Measurements from ENCODE around the gene MAP2K3. TPM values are rescaled to one million over a fixed set of nuclear protein-coding genes. Genes with fewer than 3 reads are reported as not detected.

Gene MAP2K3
- total RNA-seq, 1 experiment from 2014 or later, result 39.7 TPM

DNA sequence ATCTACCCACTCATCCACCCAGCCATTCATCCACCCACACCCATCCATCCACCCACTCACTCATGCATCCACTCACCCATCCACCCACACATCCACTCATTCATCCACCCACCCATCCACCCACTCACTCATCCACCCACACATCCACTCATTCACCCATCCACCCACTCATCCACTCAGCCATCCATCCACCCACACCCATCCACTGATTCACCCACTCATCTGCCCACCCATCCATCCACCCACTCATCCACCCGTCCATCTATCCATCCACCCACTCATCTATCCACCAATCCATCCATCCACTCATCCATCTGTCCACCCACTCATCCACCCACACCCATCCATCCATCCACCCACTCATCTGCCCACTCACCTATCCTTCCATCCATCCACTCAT lies 48.6 kb upstream of the MAP2K3 start:
- CTCF ChIA-PET, result no interaction called here
- POLR2A ChIA-PET, result no interaction called here
- TF ChIP-seq JUN (CRISPR knock-in tag; IDR thresholded peaks at IDR 0.05) (no peak), ETV6 (CRISPR knock-in tag; IDR thresholded peaks at IDR 0.05) (no peak), ZNF121 (CRISPR knock-in tag; IDR thresholded peaks at IDR 0.05) (no peak), HMGXB4 (CRISPR knock-in tag; IDR thresholded peaks at IDR 0.05) (no peak), ZNF671 (CRISPR knock-in tag; IDR thresholded peaks at IDR 0.05) (no peak)
- Mint-ChIP-seq H3K4me3 (no peak overlapping the region), H3K4me1 (peaks cover 18% of the 10 kb centered on the region), H3K9me3 (peaks cover 11% of the 10 kb centered on the region), H3K36me3 (peaks cover 5% of the 10 kb centered on the region; the same call in 1 of the 2 replicates), H3K27ac (no peak overlapping the region), H3K27me3 (ENCODE audit: low read depth) (peaks cover 8% of the 10 kb centered on the region; the same call in 1 of the 2 replicates)
- DNase-seq (ENCODE audit: low spot score), result no peak
- no peak for ATAC-seq

DNA sequence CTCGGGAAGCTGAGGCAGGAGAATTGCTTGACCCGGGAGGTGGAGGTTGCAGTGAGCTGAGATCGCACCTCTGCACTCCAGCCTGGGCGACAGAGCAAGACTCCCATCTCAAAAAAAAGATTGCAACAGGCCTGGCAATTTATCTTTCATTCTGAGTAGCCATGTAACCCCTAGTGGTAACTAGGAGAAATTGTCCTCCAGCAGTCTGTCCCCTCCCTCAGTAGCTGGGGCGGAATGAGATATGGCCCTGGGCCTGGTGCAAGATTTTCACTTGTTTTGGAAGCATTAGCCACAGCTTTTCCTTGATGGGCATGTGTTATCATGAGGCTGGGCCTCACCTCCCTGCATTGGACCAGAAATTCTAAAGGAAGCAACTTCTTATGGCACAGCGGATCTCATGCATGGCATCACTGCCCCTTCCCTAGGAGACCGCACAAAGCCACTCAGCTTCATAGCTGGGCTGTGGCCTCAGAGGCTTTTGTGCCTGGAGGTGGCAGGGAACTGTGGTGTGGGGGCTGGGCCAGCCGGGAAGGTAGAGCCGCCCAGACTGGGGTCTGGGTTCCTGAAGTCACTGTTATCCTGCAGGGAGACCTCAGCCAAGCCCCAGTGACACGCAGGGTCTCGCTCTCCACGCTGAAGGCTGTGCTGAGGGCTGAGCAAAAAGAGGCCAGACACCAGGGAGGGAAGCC lies 44.7 kb upstream of the MAP2K3 start:
- Mint-ChIP-seq H3K36me3 (no peaks in the 10 kb centered on the region), H3K27me3 (ENCODE audit: low read depth) (peaks cover 4% of the 10 kb centered on the region; the same call in 1 of the 2 replicates), H3K27ac (peak overlapping the region; percentile 70; the same call in 1 of the 2 replicates), H3K4me3 (no peak overlapping the region), H3K4me1 (peaks cover 26% of the 10 kb centered on the region), H3K9me3 (no peaks in the 10 kb centered on the region)
- peak; percentile 31 for DNase-seq (ENCODE audit: low spot score)
- ATAC-seq, result peak; percentile 77
- TF ChIP-seq HMGA2 (CRISPR knock-in tag; IDR thresholded peaks at IDR 0.05) (no peak), NR1H2 (CRISPR knock-in tag; IDR thresholded peaks at IDR 0.05) (no peak), KAT7 (CRISPR knock-in tag; IDR thresholded peaks at IDR 0.05; ENCODE audit: borderline replicate concordance) (no peak), ZNF416 (CRISPR knock-in tag; IDR thresholded peaks at IDR 0.05) (no peak), ZNF121 (CRISPR knock-in tag; IDR thresholded peaks at IDR 0.05) (peak; percentile 92; the same call in 1 of the 2 replicates), FOXP1 (CRISPR knock-in tag; IDR thresholded peaks at IDR 0.05; ENCODE audit: borderline replicate concordance) (0 out of 2 replicates have a peak, but pooled peaks have one; percentile 9), CTCF (IDR thresholded peaks at IDR 0.05) (peak; percentile 36)
- TF ChIP-seq, protein P1, sequence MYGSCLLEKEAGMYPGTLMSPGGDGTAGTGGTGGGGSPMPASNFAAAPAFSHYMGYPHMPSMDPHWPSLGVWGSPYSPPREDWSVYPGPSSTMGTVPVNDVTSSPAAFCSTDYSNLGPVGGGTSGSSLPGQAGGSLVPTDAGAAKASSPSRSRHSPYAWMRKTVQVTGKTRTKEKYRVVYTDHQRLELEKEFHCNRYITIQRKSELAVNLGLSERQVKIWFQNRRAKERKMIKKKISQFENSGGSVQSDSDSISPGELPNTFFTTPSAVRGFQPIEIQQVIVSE (CRISPR knock-in tag; IDR thresholded peaks at IDR 0.05; ENCODE audit: borderline replicate concordance), result no peak
- CTCF ChIA-PET, result interaction anchor here (0.6 to 2.5 kb wide), 30 partner anchors 9 to 273 kb away, joined by 3 to 19 read pairs (median 4); partner anchors contain the start of genes DHRS7B, TMEM11 and USP22
- POLR2A ChIA-PET, result interaction anchor here (0.9 kb wide), 1 partner anchor 14 kb away, joined by 3 read pairs; the partner anchor contains the start of gene NATD1

- Mint-ChIP-seq H3K4me3 (no peak overlapping the region), H3K4me1 (peaks cover 26% of the 10 kb centered on the region), H3K27ac (peak overlapping the region; percentile 70), H3K36me3 (no peaks in the 10 kb centered on the region), H3K9me3 (no peaks in the 10 kb centered on the region), H3K27me3 (ENCODE audit: low read depth) (no peaks in the 10 kb centered on the region; the same call in 1 of the 2 replicates)
- ChIA-PET CTCF (interaction anchor here (0.6 to 2.5 kb wide), 30 partner anchors 9 to 272 kb away, joined by 3 to 19 read pairs (median 4); partner anchors contain the start of genes DHRS7B, TMEM11 and USP22), POLR2A (interaction anchor here (0.9 kb wide), 1 partner anchor 13 kb away, joined by 3 read pairs; the partner anchor contains the start of gene NATD1)
- peak; percentile 20 for ATAC-seq
- DNase-seq (ENCODE audit: low spot score), result peak; percentile 36
- TF ChIP-seq, protein P2, sequence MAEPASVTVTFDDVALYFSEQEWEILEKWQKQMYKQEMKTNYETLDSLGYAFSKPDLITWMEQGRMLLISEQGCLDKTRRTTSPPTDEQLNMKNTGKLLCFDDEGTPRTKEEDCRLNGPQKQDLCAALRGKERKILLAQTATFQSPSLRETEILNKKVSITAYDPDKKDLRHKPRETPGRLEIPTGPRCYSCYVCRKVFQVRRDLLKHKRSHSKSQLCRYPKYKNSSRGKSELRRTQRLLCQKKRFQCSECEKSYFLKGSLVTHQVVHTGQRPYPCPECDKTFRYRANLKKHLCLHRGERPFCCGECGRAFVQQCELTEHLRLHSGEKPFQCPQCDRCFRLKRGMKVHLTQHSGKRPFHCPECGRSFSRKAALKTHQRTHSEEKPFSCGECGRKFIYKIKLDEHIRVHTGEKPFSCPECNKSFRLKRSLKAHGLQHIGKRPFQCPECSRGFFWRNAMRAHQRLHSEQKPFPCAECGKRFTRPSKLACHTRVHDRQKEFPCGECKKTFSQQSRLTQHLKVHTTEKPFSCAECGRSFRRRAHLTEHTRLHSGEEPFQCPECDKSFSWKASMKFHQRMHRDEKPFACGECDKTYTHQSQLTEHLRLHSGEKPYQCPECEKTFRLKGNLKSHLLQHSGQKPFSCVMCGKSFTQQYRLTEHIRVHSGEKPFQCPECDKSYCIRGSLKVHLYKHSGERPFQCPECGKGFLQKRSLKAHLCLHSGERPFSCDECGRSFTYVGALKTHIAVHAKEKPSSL (CRISPR knock-in tag; conservative IDR thresholded peaks at IDR 0.05), result no peak
- TF ChIP-seq ZNF532 (CRISPR knock-in tag; IDR thresholded peaks at IDR 0.05; ENCODE audit: borderline replicate concordance) (no peak), NR2C2 (CRISPR knock-in tag; IDR thresholded peaks at IDR 0.05) (no peak), CREM (CRISPR knock-in tag; IDR thresholded peaks at IDR 0.05) (no peak)
- TF ChIP-seq, protein P3, sequence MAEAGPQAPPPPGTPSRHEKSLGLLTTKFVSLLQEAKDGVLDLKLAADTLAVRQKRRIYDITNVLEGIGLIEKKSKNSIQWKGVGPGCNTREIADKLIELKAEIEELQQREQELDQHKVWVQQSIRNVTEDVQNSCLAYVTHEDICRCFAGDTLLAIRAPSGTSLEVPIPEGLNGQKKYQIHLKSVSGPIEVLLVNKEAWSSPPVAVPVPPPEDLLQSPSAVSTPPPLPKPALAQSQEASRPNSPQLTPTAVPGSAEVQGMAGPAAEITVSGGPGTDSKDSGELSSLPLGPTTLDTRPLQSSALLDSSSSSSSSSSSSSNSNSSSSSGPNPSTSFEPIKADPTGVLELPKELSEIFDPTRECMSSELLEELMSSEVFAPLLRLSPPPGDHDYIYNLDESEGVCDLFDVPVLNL (CRISPR knock-in tag; IDR thresholded peaks at IDR 0.05; ENCODE audit: borderline replicate concordance, low read depth), result no peak
Measured at GRCh38 chr17:21240369-21241055, 44.0 kb upstream of the MAP2K3 start.

Data from WTC11 (cell line).